Measurements from ENCODE around the gene MYH1.

MYH1 gene

DNA sequence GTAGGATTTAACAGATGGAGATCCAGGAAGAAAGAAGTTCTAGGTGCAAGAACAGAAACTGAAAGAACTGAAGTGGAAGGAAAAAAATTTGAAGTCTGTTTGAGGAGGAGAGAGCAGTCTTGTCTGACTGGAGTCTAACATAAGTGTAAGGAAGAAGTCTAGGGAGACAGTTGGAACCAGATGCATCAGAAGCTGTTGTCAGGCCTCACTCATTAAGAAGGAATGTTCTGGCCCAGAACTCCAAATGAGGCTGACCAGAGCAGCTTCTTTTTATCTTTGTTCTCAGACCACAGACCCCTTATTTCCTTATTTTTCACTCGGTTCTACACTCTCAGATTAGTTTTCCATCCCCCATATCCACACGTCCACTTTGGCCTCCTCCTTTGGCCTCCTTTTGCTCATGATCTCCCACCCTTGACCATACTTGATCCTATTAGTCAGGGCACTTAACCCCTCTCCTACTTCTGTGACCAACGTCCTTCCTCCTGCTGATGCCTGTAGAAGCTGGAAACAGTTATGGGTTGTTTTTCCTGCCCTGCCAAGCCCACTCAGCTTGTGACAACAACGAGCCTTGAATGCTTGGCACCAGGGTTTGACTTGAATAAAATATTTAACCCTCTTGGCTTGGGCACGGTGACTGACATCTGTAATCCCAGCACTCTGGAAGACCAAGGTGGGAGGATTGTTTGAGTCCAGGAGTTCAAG lies 38.1 kb upstream of the MYH1 start:
- ATAC-seq (ENCODE audit: low read depth), result no peak
- no peaks in the 10 kb centered on the region for H3K36me3 ChIP-seq (ENCODE audit: low read depth)
- no peak overlapping the region for H3K27ac ChIP-seq (ENCODE audit: poor library complexity, severe bottlenecking)
- DNase-seq (ENCODE audit: low spot score), result no peak
- H3K4me1 ChIP-seq (ENCODE audit: insufficient read depth, poor library complexity, severe bottlenecking), result no peaks in the 10 kb centered on the region
- TF ChIP-seq, protein P1, sequence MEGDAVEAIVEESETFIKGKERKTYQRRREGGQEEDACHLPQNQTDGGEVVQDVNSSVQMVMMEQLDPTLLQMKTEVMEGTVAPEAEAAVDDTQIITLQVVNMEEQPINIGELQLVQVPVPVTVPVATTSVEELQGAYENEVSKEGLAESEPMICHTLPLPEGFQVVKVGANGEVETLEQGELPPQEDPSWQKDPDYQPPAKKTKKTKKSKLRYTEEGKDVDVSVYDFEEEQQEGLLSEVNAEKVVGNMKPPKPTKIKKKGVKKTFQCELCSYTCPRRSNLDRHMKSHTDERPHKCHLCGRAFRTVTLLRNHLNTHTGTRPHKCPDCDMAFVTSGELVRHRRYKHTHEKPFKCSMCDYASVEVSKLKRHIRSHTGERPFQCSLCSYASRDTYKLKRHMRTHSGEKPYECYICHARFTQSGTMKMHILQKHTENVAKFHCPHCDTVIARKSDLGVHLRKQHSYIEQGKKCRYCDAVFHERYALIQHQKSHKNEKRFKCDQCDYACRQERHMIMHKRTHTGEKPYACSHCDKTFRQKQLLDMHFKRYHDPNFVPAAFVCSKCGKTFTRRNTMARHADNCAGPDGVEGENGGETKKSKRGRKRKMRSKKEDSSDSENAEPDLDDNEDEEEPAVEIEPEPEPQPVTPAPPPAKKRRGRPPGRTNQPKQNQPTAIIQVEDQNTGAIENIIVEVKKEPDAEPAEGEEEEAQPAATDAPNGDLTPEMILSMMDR (IDR thresholded peaks at IDR 0.05; ENCODE audit: poor library complexity, severe bottlenecking), result no peak
- H3K9me3 ChIP-seq (ENCODE audit: severe bottlenecking), result no peaks in the 10 kb centered on the region
- H3K4me3 ChIP-seq (ENCODE audit: severe bottlenecking), result no peak overlapping the region
- no peaks in the 10 kb centered on the region for H3K27me3 ChIP-seq (ENCODE audit: insufficient read depth, poor library complexity, severe bottlenecking)

DNA sequence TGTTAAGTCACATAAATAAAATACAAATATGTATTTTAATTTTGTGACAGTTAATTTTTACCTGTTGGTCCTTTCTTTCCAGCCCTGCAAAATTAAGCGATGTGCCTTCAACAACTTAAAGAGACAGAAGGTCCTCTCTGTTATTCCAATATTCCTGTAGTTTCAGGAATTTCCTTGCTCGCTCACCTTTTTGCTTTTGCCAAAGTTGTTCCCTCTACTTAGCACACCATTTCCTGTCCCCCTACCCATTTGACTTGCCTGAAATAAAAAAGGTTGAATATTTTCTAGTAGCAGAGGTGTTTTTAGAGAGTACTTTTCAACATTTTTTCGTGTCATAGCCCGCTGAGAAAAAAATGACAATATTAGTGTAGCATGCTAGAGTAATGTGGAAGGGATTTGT lies 31.7 kb upstream of the MYH1 start:
- no peaks in the 10 kb centered on the region for H3K4me1 ChIP-seq (ENCODE audit: insufficient read depth, poor library complexity, severe bottlenecking)
- no peak overlapping the region for H3K27ac ChIP-seq (ENCODE audit: poor library complexity, severe bottlenecking)
- H3K4me3 ChIP-seq (ENCODE audit: severe bottlenecking), result no peak overlapping the region
- no peaks in the 10 kb centered on the region for H3K27me3 ChIP-seq (ENCODE audit: insufficient read depth, poor library complexity, severe bottlenecking)
- no peaks in the 10 kb centered on the region for H3K36me3 ChIP-seq (ENCODE audit: low read depth)
- no peak for ATAC-seq (ENCODE audit: low read depth)
- TF ChIP-seq, protein P1 (IDR thresholded peaks at IDR 0.05; ENCODE audit: poor library complexity, severe bottlenecking), result no peak
- no peak for DNase-seq (ENCODE audit: low spot score)
- H3K9me3 ChIP-seq (ENCODE audit: severe bottlenecking), result no peaks in the 10 kb centered on the region

DNA sequence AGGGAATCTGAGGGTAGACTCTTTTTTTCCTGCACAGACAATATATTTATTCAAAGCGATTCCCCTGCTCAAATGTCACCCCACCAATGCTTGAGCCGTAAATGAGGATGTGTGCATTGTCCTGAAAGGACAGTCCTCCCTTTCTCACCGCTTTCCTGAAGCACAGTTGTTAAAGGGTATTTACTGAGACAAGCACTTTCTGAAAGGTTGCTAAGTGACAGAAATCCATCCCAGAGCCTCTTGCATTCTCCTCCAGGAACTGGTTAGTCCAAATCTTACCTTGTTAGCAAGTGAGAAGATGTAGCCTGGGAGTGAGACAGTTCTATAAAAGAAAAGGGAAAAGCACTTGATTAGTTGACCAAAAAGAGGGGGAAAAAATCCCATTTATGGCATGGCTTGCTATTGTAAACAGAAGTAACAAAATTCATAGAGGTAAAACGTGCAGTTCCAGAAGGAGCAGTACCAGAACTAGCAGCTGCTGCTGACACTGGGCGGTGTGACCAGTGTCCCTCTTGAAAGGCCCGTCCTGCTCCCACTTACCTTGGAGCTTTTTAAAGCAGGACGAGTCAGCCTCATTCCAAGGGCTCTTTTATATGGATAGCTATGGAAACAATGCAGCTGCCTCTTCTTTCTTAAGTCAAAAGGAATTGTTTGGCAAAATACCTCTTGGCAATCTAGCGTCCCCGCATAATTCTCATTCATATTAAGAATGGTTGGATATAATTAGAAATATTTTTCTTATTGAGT lies 30.9 kb upstream of the MYH1 start, which contains the start of gene MYH2:
TSS of gene MYH2 (minus strand) at position 563 of the 747 bp plus-strand sequence. CDS start 1,738 bp downstream, outside the sequence.
- DNase-seq (ENCODE audit: low spot score), result no peak
- TF ChIP-seq, protein P1 (IDR thresholded peaks at IDR 0.05; ENCODE audit: poor library complexity, severe bottlenecking), result no peak
- no peak within 1 kb of the TSS for H3K27ac ChIP-seq (ENCODE audit: poor library complexity, severe bottlenecking)

DNA sequence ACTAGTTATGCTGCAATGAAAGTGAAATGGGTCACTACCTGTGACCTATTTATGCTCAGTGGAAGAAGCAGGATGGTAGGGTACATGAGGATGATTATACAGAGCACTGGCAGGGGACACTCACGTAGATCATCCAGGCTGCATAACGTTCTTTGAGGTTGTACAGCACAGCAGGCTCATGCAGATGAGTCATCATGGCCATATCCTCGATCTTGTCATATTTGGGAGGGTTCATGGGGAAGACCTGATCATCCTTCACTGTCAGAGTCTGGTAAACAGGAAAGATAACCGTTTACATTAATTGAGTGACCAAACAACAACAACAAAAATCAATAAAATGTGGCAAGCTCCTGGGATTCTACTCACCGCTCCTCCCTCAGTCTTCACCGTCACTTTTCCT lies 29.0 kb upstream of the MYH1 start:
- H3K4me3 ChIP-seq (ENCODE audit: severe bottlenecking), result no peak overlapping the region
- no peak for DNase-seq (ENCODE audit: low spot score)
- TF ChIP-seq, protein P1 (IDR thresholded peaks at IDR 0.05; ENCODE audit: poor library complexity, severe bottlenecking), result no peak

More for the DNA sequence above, 30.9 kb upstream of the MYH1 start, which contains the start of gene MYH2:
- H3K4me3 ChIP-seq (ENCODE audit: severe bottlenecking), result no peak within 1 kb of the TSS
- H3K9me3 ChIP-seq (ENCODE audit: severe bottlenecking), result no peaks in the 10 kb centered on the region
- H3K27me3 ChIP-seq (ENCODE audit: insufficient read depth, poor library complexity, severe bottlenecking), result no peaks in the 10 kb centered on the region
- no peak for ATAC-seq (ENCODE audit: low read depth)
- peaks cover 2% of the 10 kb centered on the region for H3K4me1 ChIP-seq (ENCODE audit: insufficient read depth, poor library complexity, severe bottlenecking)
- H3K36me3 ChIP-seq (ENCODE audit: low read depth), result no peaks in the 10 kb centered on the region

More for the DNA sequence above, 29.0 kb upstream of the MYH1 start:
- H3K9me3 ChIP-seq (ENCODE audit: severe bottlenecking), result no peaks in the 10 kb centered on the region
- H3K4me1 ChIP-seq (ENCODE audit: insufficient read depth, poor library complexity, severe bottlenecking), result peaks cover 15% of the 10 kb centered on the region
- H3K27me3 ChIP-seq (ENCODE audit: insufficient read depth, poor library complexity, severe bottlenecking), result no peaks in the 10 kb centered on the region
- ATAC-seq (ENCODE audit: low read depth), result no peak
- H3K36me3 ChIP-seq (ENCODE audit: low read depth), result no peaks in the 10 kb centered on the region
- H3K27ac ChIP-seq (ENCODE audit: poor library complexity, severe bottlenecking), result no peak overlapping the region

Measured in RWPE2 (cell line).